NCI-H748 treated with DMSO at 0.1 percent for 48 hours (cell line): ENCODE data around the gene ADIG.

Experiments used
- DNase-seq: peaks from one replicate; lab custom pipeline; 2025; lab: John Stamatoyannopoulos, UW

Gene ADIG

GRCh38 chr20:38581013-38581412 lies at the start of gene ADIG:
Gene ADIG, plus strand, starts transcription at chr20:38581197. Its CDS starts 54 bp downstream, at chr20:38581251.
- no peak for DNase-seq

- DNase-seq, result no peak
These were observed 46.2 kb upstream of the ADIG start for GRCh38 chr20:38534756-38535155.

- DNase-seq, result no peak
These were observed 44.7 kb upstream of the ADIG start for GRCh38 chr20:38536310-38536709.

- DNase-seq, result no peak
These were observed 43.8 kb upstream of the ADIG start for GRCh38 chr20:38537176-38537575.

- DNase-seq, result no peak
These were observed 42.2 kb upstream of the ADIG start for GRCh38 chr20:38538789-38539188.

- no peak for DNase-seq
These were observed 37.7 kb upstream of the ADIG start for GRCh38 chr20:38543014-38543906.

GRCh38 chr20:38545771-38546170 lies 35.2 kb upstream of the ADIG start:
- DNase-seq, result no peak

- DNase-seq, result no peak
These were observed 33.5 kb upstream of the ADIG start for GRCh38 chr20:38547288-38548085.

GRCh38 chr20:38548356-38549083 lies 32.5 kb upstream of the ADIG start:
- DNase-seq, result no peak

- DNase-seq, result no peak
These were observed 30.7 kb upstream of the ADIG start for GRCh38 chr20:38550274-38550673.

- DNase-seq, result no peak
These were observed 29.9 kb upstream of the ADIG start for GRCh38 chr20:38551056-38551626.

GRCh38 chr20:38554986-38555385 lies 26.0 kb upstream of the ADIG start:
- no peak for DNase-seq

GRCh38 chr20:38555395-38555794 lies 25.6 kb upstream of the ADIG start:
- DNase-seq, result no peak

- no peak for DNase-seq
These were observed 23.8 kb upstream of the ADIG start for GRCh38 chr20:38557174-38557573.

- DNase-seq, result no peak
These were observed 22.2 kb upstream of the ADIG start for GRCh38 chr20:38558596-38559360.

- DNase-seq, result no peak
These were observed 21.2 kb upstream of the ADIG start for GRCh38 chr20:38559764-38560163.

- no peak for DNase-seq
These were observed 17.1 kb upstream of the ADIG start for GRCh38 chr20:38563802-38564431.

GRCh38 chr20:38564680-38565079 lies 16.3 kb upstream of the ADIG start:
- no peak for DNase-seq

- no peak for DNase-seq
These were observed 14.9 kb upstream of the ADIG start for GRCh38 chr20:38566036-38566598.

- no peak for DNase-seq
These were observed 11.1 kb upstream of the ADIG start for GRCh38 chr20:38569747-38570525.
